Testis (tissue), 3 donors: ENCODE measurements around the gene NKAP. TPM values are rescaled to one million over a fixed set of nuclear protein-coding genes. Genes with fewer than 3 reads are reported as not detected.
"Not testable (repeated sequence)": the region's sequence is repeated elsewhere in the genome, so short reads cannot be mapped to it uniquely, and the experiment has no call there.

Experiments used
- DNase-seq: peaks from one replicate; pipeline ENCODE4 v3.0.0-alpha.2; 2019
- H3K27ac ChIP-seq, 2 donors: fragments of 200-600 bp; sonication (generic); one replicate each; pipeline ENCODE4 v1.5.1; 2019
- H3K27me3 ChIP-seq: fragments of 200-600 bp; sonication (generic); one replicate; pipeline ENCODE4 v1.5.1; 2019
- H3K36me3 ChIP-seq: fragments of 200-600 bp; sonication (generic); one replicate; pipeline ENCODE4 v1.5.1; 2017; ENCODE audit warnings: low read depth; ENCODE audit errors: missing control alignments
- H3K4me1 ChIP-seq: fragments of 200-600 bp; sonication (generic); one replicate; pipeline ENCODE4 v1.5.1; 2019
- H3K4me3 ChIP-seq, 2 donors: fragments of 200-600 bp; sonication (generic); one replicate each; pipeline ENCODE4 v1.5.1; 2017 to 2019
- H3K9me3 ChIP-seq: fragments of 200-600 bp; sonication (generic); one replicate; pipeline ENCODE4 v1.5.1; 2017
- POLR2A ChIP-seq: fragments of 450-650 bp; IDR thresholded peaks from one replicate; pipeline ENCODE4 v1.6.1; 2017; ENCODE audit warnings: antibody characterized with exemption, mild to moderate bottlenecking, moderate library complexity
- WGBS, 2 donors: methylation state at CpG; one replicate each; pipeline ENCODE4 v1.1.5; 2018; 5-methylcytosine and 5-hydroxymethylcytosine counted together
- intact Hi-C: fragments of 100-400 bp; cut with DNase I; formaldehyde crosslinking; loops from one replicate; pipeline ENCODE4 v1.15.1; 2023; ENCODE audit warnings: low total_unique reads
- polyA plus RNA-seq: library from polyadenylated mRNA; stranded (reverse); fragments of 350-450 nt; fragmentation: Illumina TruSeq; extraction: RNeasy Lipid Tissue Mini Kit (QIAGEN cat#74804); gene quantifications from one replicate; pipeline ENCODE4 v1.2.3, GENCODE V29; 2014; ENCODE audit warnings: low read depth, low replicate concordance; ENCODE audit not compliant: insufficient read depth
- total RNA-seq, 2 donors: library from RNA; depleted of rRNA; stranded (reverse); fragments of >200 nt; gene quantifications; one replicate each; pipeline ENCODE4 v1.2.3, GENCODE V29; 2016
- TF ChIP-seq, protein P1 (sequence below), 3 experiments: fragments of 450-650 bp in 2 of 3; fragments of 200-600 bp in 1 of 3; sonication (generic) in 1 of 3; IDR thresholded peaks; one replicate each; pipeline ENCODE4 v1.5.1; 2016 to 2019; ENCODE audit warnings: antibody characterized with exemption in 3 of 3, mild to moderate bottlenecking in 2 of 3, moderate library complexity in 1 of 3

Gene NKAP
- total and polyA plus RNA-seq, 3 donors from 2014 or later: 4.6 to 16.7 (median 16.3) TPM

DNA sequence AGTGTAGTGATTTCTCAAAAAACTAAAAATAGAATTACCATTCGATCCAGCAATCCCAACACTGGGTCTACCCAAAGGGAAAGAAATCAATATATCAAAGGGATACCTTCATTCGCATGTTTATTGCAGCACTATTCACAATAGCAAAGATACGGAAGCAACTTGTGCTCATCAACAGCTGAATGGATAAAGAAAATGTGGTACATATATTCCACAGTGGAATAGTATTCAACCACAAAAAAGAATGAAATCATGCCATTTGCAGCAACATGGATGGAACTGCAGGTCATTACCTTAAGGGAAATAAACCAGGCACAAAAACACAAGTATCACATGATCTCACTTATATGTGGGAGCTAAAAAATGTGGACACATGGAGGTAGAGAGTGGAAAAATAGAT lies 42.7 kb upstream of the NKAP start:
- Histone ChIP-seq H3K4me3 (no peak overlapping the region), H3K4me1 (no peaks in the 10 kb centered on the region), H3K27ac (no peak overlapping the region), H3K36me3 (no peaks in the 10 kb centered on the region), H3K27me3 (no peaks in the 10 kb centered on the region), H3K9me3 (no peaks in the 10 kb centered on the region)
- no peak for DNase-seq
- WGBS, 2 donors: 75 to 94% methylated on average over 3 of the region's 3 CpGs
- intact Hi-C loops: no loop called here
- TF ChIP-seq POLR2A: no peak
- TF ChIP-seq, protein P1, sequence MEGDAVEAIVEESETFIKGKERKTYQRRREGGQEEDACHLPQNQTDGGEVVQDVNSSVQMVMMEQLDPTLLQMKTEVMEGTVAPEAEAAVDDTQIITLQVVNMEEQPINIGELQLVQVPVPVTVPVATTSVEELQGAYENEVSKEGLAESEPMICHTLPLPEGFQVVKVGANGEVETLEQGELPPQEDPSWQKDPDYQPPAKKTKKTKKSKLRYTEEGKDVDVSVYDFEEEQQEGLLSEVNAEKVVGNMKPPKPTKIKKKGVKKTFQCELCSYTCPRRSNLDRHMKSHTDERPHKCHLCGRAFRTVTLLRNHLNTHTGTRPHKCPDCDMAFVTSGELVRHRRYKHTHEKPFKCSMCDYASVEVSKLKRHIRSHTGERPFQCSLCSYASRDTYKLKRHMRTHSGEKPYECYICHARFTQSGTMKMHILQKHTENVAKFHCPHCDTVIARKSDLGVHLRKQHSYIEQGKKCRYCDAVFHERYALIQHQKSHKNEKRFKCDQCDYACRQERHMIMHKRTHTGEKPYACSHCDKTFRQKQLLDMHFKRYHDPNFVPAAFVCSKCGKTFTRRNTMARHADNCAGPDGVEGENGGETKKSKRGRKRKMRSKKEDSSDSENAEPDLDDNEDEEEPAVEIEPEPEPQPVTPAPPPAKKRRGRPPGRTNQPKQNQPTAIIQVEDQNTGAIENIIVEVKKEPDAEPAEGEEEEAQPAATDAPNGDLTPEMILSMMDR (IDR thresholded peaks at IDR 0.05): no peak

DNA sequence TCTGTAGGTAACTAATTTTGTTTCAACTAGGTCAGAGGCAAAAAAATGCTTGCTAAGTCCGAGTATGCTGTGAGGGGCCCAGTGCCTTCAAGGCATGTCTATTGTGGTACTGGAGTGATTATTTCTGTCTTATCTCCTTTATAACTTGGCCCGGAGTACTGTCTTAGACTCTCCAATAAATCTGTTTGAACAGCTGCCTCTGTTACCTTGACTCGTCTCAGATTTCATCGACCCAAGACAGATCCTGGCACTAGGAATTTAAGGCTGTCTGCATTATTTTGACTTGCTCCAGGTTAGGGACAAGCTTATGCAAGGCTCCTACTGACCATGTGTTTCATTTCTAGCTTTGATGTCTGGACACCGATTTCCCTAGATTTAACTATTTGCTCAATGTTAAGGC lies 41.1 kb upstream of the NKAP start:
- Histone ChIP-seq H3K27ac (no peak overlapping the region), H3K4me1 (no peaks in the 10 kb centered on the region), H3K9me3 (no peaks in the 10 kb centered on the region), H3K36me3 (no peaks in the 10 kb centered on the region), H3K27me3 (no peaks in the 10 kb centered on the region), H3K4me3 (no peak overlapping the region)
- WGBS, 2 donors: 48 to 61% methylated on average over 5 of the region's 5 CpGs
- intact Hi-C loops: no loop called here
- TF ChIP-seq, protein P1 (IDR thresholded peaks at IDR 0.05): no peak
- TF ChIP-seq POLR2A: no peak
- DNase-seq: no peak

DNA sequence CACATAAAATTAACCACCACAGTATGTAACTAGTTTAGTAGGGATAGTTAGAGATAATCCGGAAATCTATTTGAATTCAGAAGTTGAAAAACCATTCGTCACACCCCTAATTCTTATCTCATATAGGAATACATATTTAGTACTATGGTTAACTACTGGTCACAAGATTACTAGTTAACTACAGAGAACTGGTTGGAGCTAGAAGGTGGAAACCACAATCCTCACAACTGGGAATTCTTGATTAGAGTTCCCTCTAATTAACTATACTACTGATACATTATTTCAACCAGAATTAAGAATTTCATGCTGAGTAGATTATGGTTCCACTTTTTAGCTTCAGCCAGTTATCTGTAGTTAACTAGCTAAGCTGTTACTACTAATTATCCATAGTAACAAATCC lies 39.9 kb upstream of the NKAP start:
- H3K4me3 ChIP-seq: no peak overlapping the region
- no peak overlapping the region for H3K27ac ChIP-seq
- H3K9me3 ChIP-seq: no peaks in the 10 kb centered on the region
- TF ChIP-seq POLR2A: no peak
- TF ChIP-seq, protein P1 (IDR thresholded peaks at IDR 0.05): no peak
- WGBS, 2 donors: 94 to 98% methylated on average over 2 of the region's 2 CpGs
- intact Hi-C loops: no loop called here
- no peaks in the 10 kb centered on the region for H3K4me1 ChIP-seq
- no peaks in the 10 kb centered on the region for H3K36me3 ChIP-seq
- DNase-seq: no peak
- H3K27me3 ChIP-seq: no peaks in the 10 kb centered on the region

DNA sequence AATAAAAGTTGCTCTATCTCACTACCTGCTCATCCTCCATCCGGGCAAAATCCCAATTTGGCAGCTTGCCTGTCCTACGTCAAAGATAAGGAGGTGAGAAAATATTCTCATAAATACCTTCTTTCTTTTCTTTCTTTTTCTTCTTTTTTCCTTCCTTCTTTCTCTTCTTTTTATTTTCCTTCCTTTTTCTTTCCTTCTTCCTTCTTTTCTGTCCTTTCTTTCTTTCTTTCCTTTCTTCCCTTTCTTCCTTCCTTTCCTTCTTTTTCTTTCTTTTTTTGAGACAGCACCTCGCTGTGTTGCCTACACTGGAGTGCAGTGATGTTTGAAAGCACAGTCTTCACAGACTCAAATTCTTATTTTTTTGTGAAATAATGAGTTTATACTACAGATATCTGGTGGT lies 38.6 kb upstream of the NKAP start:
- 45 to 46% methylated on average over 3 of the region's 3 CpGs for WGBS, 2 donors
- TF ChIP-seq, protein P1 (IDR thresholded peaks at IDR 0.05): no peak
- no peak for TF ChIP-seq POLR2A
- Histone ChIP-seq H3K27ac (no peak overlapping the region), H3K9me3 (no peaks in the 10 kb centered on the region), H3K27me3 (no peaks in the 10 kb centered on the region), H3K4me3 (no peak overlapping the region), H3K4me1 (no peaks in the 10 kb centered on the region), H3K36me3 (no peaks in the 10 kb centered on the region)
- intact Hi-C loops: no loop called here
- DNase-seq: no peak

DNA sequence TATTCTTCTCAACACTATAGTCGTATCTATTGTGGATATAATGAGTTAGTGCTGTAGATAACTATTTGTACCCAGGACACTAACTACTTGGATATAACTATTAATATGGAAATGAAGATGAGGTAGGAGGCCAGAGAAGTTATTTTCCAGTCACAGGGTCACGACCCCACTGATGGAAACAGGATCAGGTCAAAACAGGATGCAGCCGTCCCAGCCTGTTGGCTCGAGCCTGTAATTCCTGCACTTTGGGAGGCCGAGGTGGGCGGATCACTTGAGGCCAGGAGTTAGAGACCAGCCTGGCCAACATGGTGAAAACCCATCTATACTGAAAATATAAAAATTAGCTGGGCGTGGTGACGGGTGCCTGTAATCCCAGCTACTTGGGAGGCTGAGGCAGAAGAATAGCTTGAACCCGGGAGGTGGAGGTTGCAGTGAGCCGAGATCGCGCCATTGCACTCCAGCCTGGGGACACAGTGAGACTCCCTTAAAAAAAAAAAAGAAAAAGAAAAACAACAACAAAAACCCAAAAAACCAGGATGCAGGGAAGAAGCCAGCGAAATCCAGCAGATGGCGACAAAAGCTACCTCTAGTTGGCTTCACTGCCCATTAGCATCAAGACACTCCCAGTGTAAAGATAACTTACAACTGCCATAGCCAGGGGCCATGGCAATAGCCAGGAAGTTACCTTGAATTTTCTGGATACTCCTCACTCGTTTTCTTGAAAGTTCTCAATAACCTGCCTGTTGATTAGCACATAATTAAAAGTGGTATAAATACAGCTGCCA lies 37.9 kb upstream of the NKAP start:
- no peaks in the 10 kb centered on the region for H3K27me3 ChIP-seq
- no peak overlapping the region for H3K27ac ChIP-seq
- H3K9me3 ChIP-seq: no peaks in the 10 kb centered on the region
- WGBS, 2 donors: 43 to 59% methylated on average over 10 to 15 of the region's 15 CpGs
- DNase-seq: peak; percentile 25
- intact Hi-C loops: no loop called here
- no peak overlapping the region for H3K4me3 ChIP-seq
- no peaks in the 10 kb centered on the region for H3K4me1 ChIP-seq
- TF ChIP-seq, protein P1 (IDR thresholded peaks at IDR 0.05): no peak
- no peak for TF ChIP-seq POLR2A
- no peaks in the 10 kb centered on the region for H3K36me3 ChIP-seq

DNA sequence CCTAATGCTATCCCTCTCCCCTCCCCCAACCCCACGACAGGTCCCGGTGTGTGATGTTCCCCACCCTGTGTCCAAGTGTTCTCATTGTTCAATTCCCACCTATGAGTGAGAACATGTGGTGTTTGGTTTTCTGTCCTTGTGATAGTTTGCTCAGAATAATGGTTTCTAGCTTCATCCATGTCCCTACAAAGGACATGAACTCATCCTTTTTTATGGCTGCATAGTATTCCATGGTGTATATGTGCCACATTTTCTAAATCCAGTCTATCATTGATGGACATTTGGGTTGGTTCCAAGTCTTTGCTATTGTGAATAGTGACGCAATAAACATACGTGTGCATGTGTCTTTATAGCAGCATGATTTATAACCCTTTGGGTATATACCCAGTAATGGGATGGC lies 33.6 kb upstream of the NKAP start:
- H3K4me3 ChIP-seq, H3K4me1 ChIP-seq, H3K9me3 ChIP-seq, H3K36me3 ChIP-seq, H3K27me3 ChIP-seq, intact Hi-C loops, H3K27ac ChIP-seq, DNase-seq: not testable (repeated sequence)
- 95 to 98% methylated on average over 3 to 4 of the region's 4 CpGs for WGBS, 2 donors
